Measurements from ENCODE around the gene NEUROD1.

Gene NEUROD1

GRCh38 chr2:181626671-181627070 is 53.6 kb downstream of the NEUROD1 start:
- Histone ChIP-seq H3K9me3 (ENCODE audit: insufficient read depth, low read length, severe bottlenecking) (no peaks in the 10 kb centered on the region), H4K20me1 (ENCODE audit: insufficient read depth, low read length) (no peaks in the 10 kb centered on the region), H3K4me1 (ENCODE audit: insufficient read depth, low read length) (no peaks in the 10 kb centered on the region), H3K79me2 (ENCODE audit: insufficient read depth, low read length) (no peaks in the 10 kb centered on the region), H3K36me3 (ENCODE audit: insufficient read depth, low read length) (no peaks in the 10 kb centered on the region), H3K27ac (ENCODE audit: low read length) (no peak overlapping the region), H3K9ac (ENCODE audit: low read depth, low read length) (no peak overlapping the region), H3K27me3 (ENCODE audit: insufficient read depth, low read length, poor library complexity) (no peaks in the 10 kb centered on the region), H3K4me2 (ENCODE audit: insufficient read depth, low read length) (no peak overlapping the region), H3K4me3 (ENCODE audit: low read depth in 1 of 2, low read length in 2 of 2) (no peak overlapping the region), H2AFZ (ENCODE audit: low read depth, low read length) (no peak overlapping the region)
- DNase-seq (no peak), ATAC-seq (ENCODE audit: insufficient read depth, low read depth) (no peak)
- no peak for TF ChIP-seq EZH2 (IDR thresholded peaks at IDR 0.05; ENCODE audit: borderline replicate concordance, low read depth, low read length, severe bottlenecking)
- TF ChIP-seq CTCF (IDR thresholded peaks at IDR 0.05; ENCODE audit: borderline replicate concordance, extremely low read depth, low read length, poor library complexity, severe bottlenecking): no peak

All from DND-41 (cell line).